Parathyroid adenoma (tissue), 2 donors: Measurements from ENCODE around the gene LRP8.

Experiments
- H2AFZ ChIP-seq: fragments of 300-600 bp; sonication (generic); one replicate; pipeline ENCODE4 v1.7.0; 2017; ENCODE audit warnings: antibody characterized with exemption, mild to moderate bottlenecking
- H3K27ac ChIP-seq: fragments of 300-600 bp; sonication (generic); one replicate; pipeline ENCODE4 v1.7.0; 2017
- H3K27me3 ChIP-seq: fragments of 300-600 bp; sonication (generic); one replicate; pipeline ENCODE4 v1.7.0; 2017; ENCODE audit warnings: low read length; ENCODE audit not compliant: control insufficient read depth, insufficient read depth
- H3K36me3 ChIP-seq: fragments of 300-600 bp; sonication (generic); one replicate; pipeline ENCODE4 v1.7.0; 2017; ENCODE audit warnings: low read length; ENCODE audit not compliant: control insufficient read depth, insufficient read depth
- H3K4me1 ChIP-seq: fragments of 300-600 bp; sonication (generic); one replicate; pipeline ENCODE4 v1.7.0; 2017; ENCODE audit warnings: control low read depth
- H3K4me2 ChIP-seq: fragments of 300-600 bp; sonication (generic); one replicate; pipeline ENCODE4 v1.7.0; 2017; ENCODE audit warnings: low read length
- H3K4me3 ChIP-seq: fragments of 300-600 bp; sonication (generic); one replicate; pipeline ENCODE4 v1.7.0; 2017; ENCODE audit warnings: low read depth, low read length
- H3K79me2 ChIP-seq: fragments of 300-600 bp; sonication (generic); one replicate; pipeline ENCODE4 v1.7.0; 2017; ENCODE audit warnings: control low read depth
- H3K9ac ChIP-seq: fragments of 300-600 bp; sonication (generic); one replicate; pipeline ENCODE4 v1.7.0; 2017; ENCODE audit warnings: mild to moderate bottlenecking
- H3K9me3 ChIP-seq: fragments of 300-600 bp; sonication (generic); one replicate; pipeline ENCODE4 v1.7.0; 2017; ENCODE audit warnings: low read length; ENCODE audit not compliant: control insufficient read depth
- TF ChIP-seq, protein P1 (sequence below): fragments of 300-600 bp; sonication (generic); IDR thresholded peaks from one replicate; pipeline ENCODE4 v1.7.0; 2017; ENCODE audit warnings: antibody characterized with exemption, mild to moderate bottlenecking
- donor health status: primary hyperparathyroidism.

Gene LRP8

DNA sequence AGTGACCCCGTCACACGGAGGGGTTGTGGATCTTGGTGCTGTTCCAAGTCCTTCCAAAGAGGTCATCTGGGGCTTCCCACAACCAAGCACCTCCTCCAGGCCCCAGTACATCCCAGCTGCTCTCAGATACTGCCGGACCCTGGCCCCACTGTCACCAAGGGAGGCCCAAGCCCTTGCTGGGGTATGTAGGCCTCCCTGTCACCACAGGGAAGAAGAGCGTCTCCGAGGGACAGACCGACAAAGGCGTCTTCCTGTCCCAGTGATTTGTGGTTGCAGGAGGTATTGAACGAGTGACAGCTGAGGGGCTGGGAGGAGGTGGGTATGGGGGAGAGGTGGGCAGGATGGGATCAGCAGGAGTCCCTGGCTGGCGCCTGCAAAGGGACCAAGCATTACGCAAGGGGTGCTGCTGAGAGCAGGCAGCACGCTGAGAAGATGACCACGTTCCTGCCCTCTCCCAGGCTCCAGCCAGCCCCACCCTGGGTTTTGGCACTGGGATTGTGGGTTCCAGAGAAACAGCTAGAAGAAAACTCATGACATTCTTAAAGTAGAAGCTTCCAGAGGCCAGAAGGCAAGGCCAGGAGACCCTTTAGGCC, 29.7 kb downstream of the LRP8 start:
- Histone ChIP-seq H3K9me3 (no peaks in the 10 kb centered on the region), H3K9ac (no peak overlapping the region), H3K27me3 (no peaks in the 10 kb centered on the region), H3K79me2 (no peaks in the 10 kb centered on the region), H3K36me3 (no peaks in the 10 kb centered on the region), H3K4me1 (no peaks in the 10 kb centered on the region), H3K27ac (no peak overlapping the region), H3K4me2 (no peak overlapping the region), H3K4me3 (no peak overlapping the region), H2AFZ (no peak overlapping the region)
- TF ChIP-seq, protein P1, sequence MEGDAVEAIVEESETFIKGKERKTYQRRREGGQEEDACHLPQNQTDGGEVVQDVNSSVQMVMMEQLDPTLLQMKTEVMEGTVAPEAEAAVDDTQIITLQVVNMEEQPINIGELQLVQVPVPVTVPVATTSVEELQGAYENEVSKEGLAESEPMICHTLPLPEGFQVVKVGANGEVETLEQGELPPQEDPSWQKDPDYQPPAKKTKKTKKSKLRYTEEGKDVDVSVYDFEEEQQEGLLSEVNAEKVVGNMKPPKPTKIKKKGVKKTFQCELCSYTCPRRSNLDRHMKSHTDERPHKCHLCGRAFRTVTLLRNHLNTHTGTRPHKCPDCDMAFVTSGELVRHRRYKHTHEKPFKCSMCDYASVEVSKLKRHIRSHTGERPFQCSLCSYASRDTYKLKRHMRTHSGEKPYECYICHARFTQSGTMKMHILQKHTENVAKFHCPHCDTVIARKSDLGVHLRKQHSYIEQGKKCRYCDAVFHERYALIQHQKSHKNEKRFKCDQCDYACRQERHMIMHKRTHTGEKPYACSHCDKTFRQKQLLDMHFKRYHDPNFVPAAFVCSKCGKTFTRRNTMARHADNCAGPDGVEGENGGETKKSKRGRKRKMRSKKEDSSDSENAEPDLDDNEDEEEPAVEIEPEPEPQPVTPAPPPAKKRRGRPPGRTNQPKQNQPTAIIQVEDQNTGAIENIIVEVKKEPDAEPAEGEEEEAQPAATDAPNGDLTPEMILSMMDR, result no peak

DNA sequence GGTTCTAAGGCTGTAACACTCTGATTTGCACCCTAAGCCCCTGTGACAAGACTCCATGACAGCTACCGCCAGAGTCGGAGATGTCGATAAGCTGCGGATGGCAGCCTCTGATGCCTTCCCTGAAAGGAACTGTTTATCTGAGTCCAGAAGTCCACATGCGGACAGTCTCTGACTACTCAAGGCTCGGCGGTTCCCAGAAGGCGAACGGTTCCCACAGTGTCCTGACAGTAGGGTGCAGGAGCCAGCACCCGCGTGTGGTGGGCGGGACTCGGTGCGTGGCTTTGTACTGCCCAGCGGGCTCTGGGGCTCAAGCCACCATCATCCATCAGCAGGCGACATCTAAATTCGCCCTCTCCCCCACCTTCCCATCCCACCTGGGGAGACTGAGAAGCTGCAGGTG, 30.7 kb downstream of the LRP8 start:
- Histone ChIP-seq H3K27ac (no peak overlapping the region), H3K4me3 (no peak overlapping the region), H3K36me3 (no peaks in the 10 kb centered on the region), H3K9ac (no peak overlapping the region), H3K79me2 (no peaks in the 10 kb centered on the region), H2AFZ (no peak overlapping the region), H3K9me3 (no peaks in the 10 kb centered on the region), H3K4me1 (no peaks in the 10 kb centered on the region), H3K27me3 (no peaks in the 10 kb centered on the region), H3K4me2 (no peak overlapping the region)
- TF ChIP-seq, protein P1, result no peak

DNA sequence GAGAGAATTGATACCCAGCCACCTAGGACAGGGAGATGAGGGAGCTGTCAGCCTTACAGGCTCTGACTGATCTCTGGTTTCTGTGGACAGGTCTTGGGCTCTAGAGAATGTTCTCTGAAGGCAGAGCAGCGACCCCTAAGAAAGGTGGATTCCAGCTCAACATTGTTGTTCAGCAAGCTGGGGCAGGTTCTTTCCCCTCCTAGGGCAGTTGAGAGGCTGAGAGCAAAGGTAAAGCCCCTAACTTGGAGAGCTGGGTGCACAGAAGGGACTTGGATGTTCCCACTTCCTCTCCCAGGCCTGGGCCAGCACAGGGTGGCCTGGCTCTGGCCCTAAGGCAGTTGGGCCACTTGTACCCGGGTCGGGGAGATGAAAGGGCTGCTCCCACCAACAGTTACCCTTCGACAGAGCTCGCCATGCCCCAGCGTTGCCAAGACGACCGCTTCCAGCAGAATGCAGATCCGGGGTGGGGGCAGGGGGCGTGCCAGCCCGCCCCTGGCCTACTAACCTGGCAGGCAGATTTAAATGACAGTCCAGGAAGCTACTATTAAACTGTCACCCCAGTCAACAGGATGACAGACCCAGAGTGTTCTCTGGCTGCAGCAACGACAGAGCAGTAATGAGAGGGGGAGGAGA, 31.6 kb downstream of the LRP8 start:
- no peak overlapping the region for H3K27ac ChIP-seq
- H3K79me2 ChIP-seq, result no peaks in the 10 kb centered on the region
- no peaks in the 10 kb centered on the region for H3K9me3 ChIP-seq
- TF ChIP-seq, protein P1, result no peak
- H2AFZ ChIP-seq, result no peak overlapping the region
- no peaks in the 10 kb centered on the region for H3K4me1 ChIP-seq
- no peak overlapping the region for H3K9ac ChIP-seq
- H3K4me3 ChIP-seq, result no peak overlapping the region
- H3K4me2 ChIP-seq, result no peak overlapping the region
- no peaks in the 10 kb centered on the region for H3K27me3 ChIP-seq
- H3K36me3 ChIP-seq, result no peaks in the 10 kb centered on the region

DNA sequence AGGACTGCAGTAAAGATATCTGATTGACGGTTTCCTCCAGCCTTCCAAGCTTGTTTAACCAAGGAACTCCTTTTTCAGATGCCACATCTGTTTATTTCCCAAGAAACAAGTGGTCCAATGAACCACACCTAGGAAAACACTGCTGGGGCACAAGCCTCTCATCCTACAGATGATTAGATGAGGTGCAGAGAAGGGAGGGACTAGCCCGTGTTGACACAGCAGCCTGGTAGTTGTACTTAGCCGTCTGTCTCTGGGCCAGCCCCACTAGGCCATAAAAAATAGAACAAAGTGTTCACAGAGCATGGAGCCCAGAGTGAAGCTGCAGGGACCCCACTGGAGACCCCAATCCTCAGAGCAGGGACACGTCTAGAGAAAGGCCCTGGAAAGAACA, 32.1 kb downstream of the LRP8 start:
- H3K4me3 ChIP-seq, result no peak overlapping the region
- TF ChIP-seq, protein P1, result no peak
- no peaks in the 10 kb centered on the region for H3K79me2 ChIP-seq
- H3K9me3 ChIP-seq, result no peaks in the 10 kb centered on the region
- no peak overlapping the region for H3K9ac ChIP-seq
- H3K4me2 ChIP-seq, result no peak overlapping the region
- H3K4me1 ChIP-seq, result no peaks in the 10 kb centered on the region
- no peaks in the 10 kb centered on the region for H3K36me3 ChIP-seq
- H2AFZ ChIP-seq, result no peak overlapping the region
- no peaks in the 10 kb centered on the region for H3K27me3 ChIP-seq
- no peak overlapping the region for H3K27ac ChIP-seq

DNA sequence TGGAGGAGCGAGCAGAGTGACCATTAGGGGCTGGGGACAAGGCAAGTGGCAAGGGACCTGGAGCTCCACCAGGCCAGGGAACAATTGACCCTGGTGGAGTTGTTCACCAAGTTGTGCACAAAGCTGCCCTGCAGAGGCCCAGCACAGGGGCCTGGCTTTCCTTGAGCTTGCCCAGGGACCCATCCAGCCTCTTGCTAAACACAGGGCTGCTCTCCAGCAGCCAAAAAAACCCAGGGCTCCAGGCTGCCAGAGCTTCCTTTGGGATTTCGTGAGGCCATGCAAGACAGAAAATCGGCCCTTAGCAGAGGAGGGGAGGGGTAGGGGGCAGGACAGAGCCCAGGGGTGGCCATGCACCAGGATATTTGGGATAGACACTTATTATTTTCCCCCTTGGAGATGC, 32.6 kb downstream of the LRP8 start:
- TF ChIP-seq, protein P1, result no peak
- Histone ChIP-seq H3K79me2 (no peaks in the 10 kb centered on the region), H3K4me2 (no peak overlapping the region), H3K4me3 (no peak overlapping the region), H3K27me3 (no peaks in the 10 kb centered on the region), H3K27ac (no peak overlapping the region), H2AFZ (no peak overlapping the region), H3K9me3 (no peaks in the 10 kb centered on the region), H3K36me3 (no peaks in the 10 kb centered on the region), H3K9ac (no peak overlapping the region), H3K4me1 (no peaks in the 10 kb centered on the region)
